ENCODE data around the gene ANKRD44.

DNA sequence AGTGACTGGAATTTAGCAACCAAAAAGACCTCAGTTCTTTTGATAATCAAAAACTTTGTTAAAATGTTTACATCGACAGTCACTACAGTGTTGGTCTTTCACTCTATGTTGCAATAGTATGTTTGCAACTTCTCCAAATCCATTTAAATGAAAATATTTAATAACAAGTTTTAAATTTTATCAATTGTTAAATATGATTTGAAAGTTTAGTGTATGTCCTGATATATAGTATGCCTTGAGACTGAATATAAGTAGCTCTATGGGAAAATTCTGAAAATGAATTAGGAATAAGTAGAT, 109.9 kb downstream of the ANKRD44 start:
- TF ChIP-seq, protein P1, sequence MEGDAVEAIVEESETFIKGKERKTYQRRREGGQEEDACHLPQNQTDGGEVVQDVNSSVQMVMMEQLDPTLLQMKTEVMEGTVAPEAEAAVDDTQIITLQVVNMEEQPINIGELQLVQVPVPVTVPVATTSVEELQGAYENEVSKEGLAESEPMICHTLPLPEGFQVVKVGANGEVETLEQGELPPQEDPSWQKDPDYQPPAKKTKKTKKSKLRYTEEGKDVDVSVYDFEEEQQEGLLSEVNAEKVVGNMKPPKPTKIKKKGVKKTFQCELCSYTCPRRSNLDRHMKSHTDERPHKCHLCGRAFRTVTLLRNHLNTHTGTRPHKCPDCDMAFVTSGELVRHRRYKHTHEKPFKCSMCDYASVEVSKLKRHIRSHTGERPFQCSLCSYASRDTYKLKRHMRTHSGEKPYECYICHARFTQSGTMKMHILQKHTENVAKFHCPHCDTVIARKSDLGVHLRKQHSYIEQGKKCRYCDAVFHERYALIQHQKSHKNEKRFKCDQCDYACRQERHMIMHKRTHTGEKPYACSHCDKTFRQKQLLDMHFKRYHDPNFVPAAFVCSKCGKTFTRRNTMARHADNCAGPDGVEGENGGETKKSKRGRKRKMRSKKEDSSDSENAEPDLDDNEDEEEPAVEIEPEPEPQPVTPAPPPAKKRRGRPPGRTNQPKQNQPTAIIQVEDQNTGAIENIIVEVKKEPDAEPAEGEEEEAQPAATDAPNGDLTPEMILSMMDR (IDR thresholded peaks at IDR 0.05 in 4 of 5, conservative IDR thresholded peaks at IDR 0.05 in 1 of 5), result no peak
- no peak for TF ChIP-seq POLR2A (IDR thresholded peaks at IDR 0.05)

All from gastrocnemius medialis (tissue), 4 donors.